Vagina (tissue), 2 donors: Measurements from ENCODE around the gene MECP2.

ENCODE experiments used
- CTCF ChIP-seq, 3 experiments: fragments of 450-650 bp in 2 of 3; fragments of 200-600 bp in 1 of 3; sonication (generic) in 1 of 3; IDR thresholded peaks; one replicate each; pipeline ENCODE4 v1.5.1; 2017 to 2019; ENCODE audit warnings: antibody characterized with exemption in 3 of 3, mild to moderate bottlenecking in 2 of 3, moderate library complexity in 2 of 3
- POLR2A ChIP-seq, 2 donors: fragments of 450-650 bp; IDR thresholded peaks; one replicate each; pipeline ENCODE4 v1.6.1; 2017; ENCODE audit warnings: antibody characterized with exemption in 2 of 2, mild to moderate bottlenecking in 2 of 2, moderate library complexity in 2 of 2

GRCh38 chrX:154131955-154132354 lies 34.4 kb upstream of the MECP2 start:
- TF ChIP-seq POLR2A (IDR thresholded peaks at IDR 0.05) (no peak), CTCF (IDR thresholded peaks at IDR 0.05) (no peak)
